Effector CD8-positive, alpha-beta T cell (primary cell): ENCODE results near the gene UQCRFS1.

Source experiments
- DNase-seq: peaks from one replicate; lab custom pipeline; 2025; lab: John Stamatoyannopoulos, UW

The UQCRFS1 gene

DNA sequence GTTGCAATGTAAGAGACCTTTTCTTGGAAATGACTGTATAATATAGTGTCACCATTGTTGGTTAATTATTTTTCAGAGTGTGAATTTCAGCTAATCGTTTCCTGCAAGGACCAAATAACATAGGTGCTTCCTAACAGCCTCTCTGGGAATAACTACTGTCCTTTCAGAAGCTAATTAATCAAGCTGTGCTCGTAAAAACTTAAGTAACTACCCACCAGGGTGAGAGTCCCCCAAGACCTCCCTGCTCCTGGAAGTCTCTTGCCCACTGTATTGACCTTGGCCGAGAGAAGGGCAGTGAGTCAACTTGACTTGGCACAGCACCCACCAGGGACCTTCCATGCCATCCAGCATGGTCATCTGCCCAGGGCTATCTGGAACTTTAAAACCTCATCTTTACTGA, 50.3 kb downstream of the UQCRFS1 start:
- DNase-seq: no peak

DNA sequence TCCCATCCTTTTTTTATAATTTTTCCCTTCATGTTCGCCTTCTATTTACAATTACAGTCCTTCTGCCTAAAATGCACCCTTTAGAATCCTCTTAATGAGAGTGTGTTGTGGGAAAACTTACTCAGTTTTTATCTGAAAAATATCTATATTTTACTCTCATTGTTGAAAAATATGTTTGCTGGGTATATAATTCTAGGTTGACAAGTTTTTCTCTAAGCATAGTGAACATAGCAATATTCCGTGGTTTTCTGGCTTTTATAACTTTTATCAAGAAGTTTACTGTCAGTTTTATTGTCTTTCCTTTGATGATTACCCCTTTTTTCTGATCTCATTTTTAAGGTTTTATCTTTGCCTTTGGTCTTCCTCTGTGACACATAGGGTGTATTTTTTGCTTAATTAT, 57.3 kb downstream of the UQCRFS1 start:
- no peak for DNase-seq
